GM21390 (cell line): ENCODE measurements around the gene LZIC.

ENCODE experiments used
- ATAC-seq: cut with Tn5 transposase; IDR thresholded peaks from one replicate; pipeline ENCODE4 v1.9.1; 2021; ENCODE audit not compliant: unreplicated experiment

The LZIC gene

DNA sequence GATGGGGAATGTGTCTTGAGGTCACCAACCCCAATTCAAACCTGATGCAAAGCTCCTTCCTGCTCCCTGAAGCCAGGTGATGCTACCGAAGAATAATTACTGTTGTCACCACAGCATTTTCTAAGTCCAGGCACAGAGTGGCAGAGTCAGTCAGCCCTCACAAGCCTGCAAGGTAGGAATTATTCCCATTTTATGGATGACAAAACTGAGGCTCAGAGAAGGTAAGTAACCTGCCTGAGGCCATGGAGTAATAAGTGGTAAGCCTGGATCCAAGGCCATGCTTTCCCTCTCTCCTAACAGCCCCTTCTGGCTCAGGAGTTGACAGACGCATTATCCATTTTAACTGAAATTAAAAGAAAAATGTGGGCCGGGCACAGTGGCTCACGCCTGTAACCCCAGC is 56.1 kb downstream of the LZIC start:
- ATAC-seq: no peak

GRCh38 chr1:9886092-9886742 is 57.0 kb downstream of the LZIC start:
- no peak for ATAC-seq

- ATAC-seq: no peak
These were observed 58.4 kb downstream of the LZIC start for GRCh38 chr1:9884805-9885204.

DNA sequence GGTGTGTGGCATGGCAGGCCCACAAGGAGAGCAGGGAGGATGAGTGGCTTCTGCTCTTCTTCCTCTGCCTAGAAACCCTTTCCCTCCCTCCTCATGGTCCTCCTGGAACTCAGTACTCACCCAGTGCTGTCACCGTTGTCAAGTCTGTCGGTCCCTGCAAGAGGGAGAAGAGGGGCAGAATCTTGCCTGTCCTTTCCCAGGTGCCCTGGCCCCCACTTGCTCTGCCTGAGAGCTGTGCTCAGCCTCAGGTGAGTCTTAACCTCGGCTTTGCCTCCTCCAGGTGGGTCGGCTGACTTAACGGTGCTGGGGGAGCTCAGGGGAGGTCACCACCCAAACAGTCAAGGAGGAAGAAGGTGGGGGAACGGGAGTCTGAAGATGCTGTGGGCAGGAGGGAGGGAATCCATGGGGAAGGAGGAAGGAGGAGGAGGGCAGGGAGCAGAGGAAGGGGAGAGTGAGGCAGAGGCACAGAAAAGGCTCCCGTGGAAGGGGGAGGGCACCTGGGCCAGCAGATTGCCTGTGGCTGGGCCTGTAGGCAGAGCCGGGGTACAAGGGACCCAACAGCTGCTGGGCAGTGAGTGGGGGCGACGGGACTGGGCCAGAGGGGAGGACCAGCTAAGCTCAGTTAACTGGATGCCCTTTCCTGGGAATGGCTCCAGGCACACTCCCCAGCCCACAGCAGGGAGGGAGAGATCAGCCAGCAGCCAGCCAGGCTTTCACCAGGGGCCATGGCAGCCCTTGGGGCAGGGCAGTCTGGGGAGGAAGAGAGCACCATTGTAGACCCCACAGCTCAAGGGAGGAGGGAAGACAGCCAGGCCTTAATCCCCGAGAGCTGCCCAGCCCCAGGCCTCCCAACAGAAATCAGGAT is 59.4 kb downstream of the LZIC start:
- ATAC-seq: no peak

GRCh38 chr1:9882945-9883303 is 60.3 kb downstream of the LZIC start:
- no peak for ATAC-seq

DNA sequence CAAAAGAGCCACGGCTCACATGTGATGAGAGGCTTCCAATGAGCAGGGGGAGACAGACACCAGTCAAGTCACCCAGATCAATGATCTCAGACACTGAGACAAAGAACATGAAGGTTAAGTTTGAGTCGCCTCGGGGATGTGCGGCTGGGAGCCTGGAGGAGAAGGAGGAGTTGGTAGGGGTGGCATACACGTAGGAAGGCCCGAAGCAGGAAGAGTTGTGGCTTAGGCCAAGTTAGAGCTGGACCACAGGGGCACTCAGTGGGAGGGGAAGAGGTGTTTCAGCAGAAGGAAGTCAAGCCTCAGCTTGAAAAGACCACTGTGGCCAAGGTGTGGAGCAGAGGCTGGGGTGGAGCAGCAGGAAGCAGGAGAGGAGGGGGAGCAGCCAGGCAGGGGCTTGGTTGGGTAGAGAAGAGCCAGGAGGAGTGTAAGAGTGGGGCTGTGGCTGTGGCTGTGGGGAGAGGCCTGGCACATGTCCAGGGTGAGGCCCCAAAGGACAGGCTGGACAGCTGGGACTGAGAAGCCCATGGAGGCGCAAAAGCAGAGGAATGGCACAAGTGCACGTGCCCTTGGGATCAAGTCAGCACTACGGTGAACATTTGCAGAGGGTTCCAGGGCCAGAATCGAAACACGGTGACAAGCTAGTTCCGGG is 60.8 kb downstream of the LZIC start:
- ATAC-seq: no peak

DNA sequence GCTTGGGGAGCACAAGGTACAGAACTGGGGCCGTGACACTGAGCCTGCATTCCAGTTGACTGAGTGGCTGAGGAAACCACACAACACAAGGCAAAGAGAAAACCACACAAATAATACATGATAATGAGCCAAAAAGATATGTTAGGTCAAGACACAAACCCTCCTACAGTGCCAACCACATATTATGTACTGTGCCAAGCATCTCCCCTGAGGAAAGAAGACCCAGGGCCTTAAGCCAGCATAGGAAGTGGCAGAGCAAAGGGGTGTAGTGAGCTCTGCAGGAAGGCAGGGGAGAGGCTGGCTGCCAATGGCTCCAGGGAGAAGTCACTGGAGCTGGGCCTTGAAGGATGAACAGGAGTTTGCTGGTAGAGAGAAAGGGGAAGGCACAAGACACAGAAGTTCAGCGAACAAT is 61.3 kb downstream of the LZIC start:
- no peak for ATAC-seq
